Uterus (tissue), 2 donors: ENCODE data around the gene CDK6.

Experiments used
- CTCF ChIP-seq, 4 experiments: fragments of 200-600 bp in 2 of 4; fragments of 450-650 bp in 2 of 4; sonication (generic) in 2 of 4; IDR thresholded peaks; one replicate each; pipeline ENCODE4 v1.5.1; 2016 to 2019; ENCODE audit warnings: antibody characterized with exemption in 4 of 4, mild to moderate bottlenecking in 2 of 4, moderate library complexity in 1 of 4
- POLR2A ChIP-seq, 2 donors: fragments of 450-650 bp; IDR thresholded peaks; one replicate each; pipeline ENCODE4 v1.6.1; 2016; ENCODE audit warnings: antibody characterized with exemption in 2 of 2, mild to moderate bottlenecking in 1 of 2, moderate library complexity in 1 of 2

DNA sequence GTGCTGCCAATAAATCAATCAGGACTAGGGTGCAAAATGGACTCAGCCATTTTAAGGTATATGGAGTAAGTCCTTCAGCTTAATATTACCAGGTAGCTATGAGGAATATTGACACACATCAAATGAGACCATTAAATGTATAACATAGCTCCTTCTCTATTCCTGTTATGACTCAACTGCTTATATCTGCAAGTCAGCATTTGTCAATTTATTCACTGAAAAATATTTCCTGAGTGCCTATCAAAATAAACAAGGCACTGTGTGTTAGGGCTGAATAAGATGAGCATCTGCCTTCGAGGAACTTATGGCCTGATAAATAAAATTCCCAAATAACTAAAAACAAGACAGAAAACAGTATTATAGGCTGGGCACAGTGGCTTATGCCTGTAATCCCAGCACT, 113.8 kb downstream of the CDK6 start:
- no peak for TF ChIP-seq POLR2A (IDR thresholded peaks at IDR 0.05)
- no peak for TF ChIP-seq CTCF (IDR thresholded peaks at IDR 0.05)
